B cell (primary cell): ENCODE measurements around the gene COL9A3. TPM values are rescaled to one million over a fixed set of nuclear protein-coding genes. Genes with fewer than 3 reads are reported as not detected.

Source experiments
- ATAC-seq: fragments of 200-7000 bp; cut with Tn5 transposase; one replicate; pipeline ENCODE4 v1.10.0; 2021; ENCODE audit warnings: low read depth, mild to moderate bottlenecking, moderate number of reproducible peaks, moderate library complexity
- CTCF ChIA-PET: fragments of 350-600 bp; sonication (Branson Sonifier 250); formaldehyde crosslinking; loops from one replicate; lab custom pipeline; 2021; ENCODE audit warnings: antibody characterized with exemption, inconsistent platforms; lab: Charles Lee
- POLR2A ChIA-PET: fragments of 350-600 bp; sonication (Branson Sonifier 250); formaldehyde crosslinking; loops from one replicate; lab custom pipeline; 2021; ENCODE audit warnings: antibody characterized with exemption; lab: Charles Lee
- DNase-seq: peaks from one replicate; pipeline ENCODE4 v3.0.0; 2013
- H2AFZ ChIP-seq: 2 replicates; pipeline ENCODE4 v1.6.1; 2012; ENCODE audit warnings: mild to moderate bottlenecking, low read depth, low read length; ENCODE audit not compliant: insufficient read depth, poor library complexity, severe bottlenecking
- H3K27ac ChIP-seq, 2 donors: 1 replicate in 1 of 2; 2 replicates in 1 of 2; pipeline ENCODE4 v1.5.1; 2012 to 2013; ENCODE audit warnings: low read length in 2 of 2, mild to moderate bottlenecking in 2 of 2, moderate library complexity in 1 of 2
- H3K27me3 ChIP-seq, 4 experiments: fragments of 200-600 bp in 1 of 4; sonication (generic) in 1 of 4; replicated peaks in 1 of 4; 1 replicate in 2 of 4; 2 replicates in 2 of 4; pipeline versions ENCODE4 v1.6.1 to v1.7.0; 2013 to 2016; ENCODE audit warnings: low read length in 3 of 4, mild to moderate bottlenecking in 2 of 4, mixed read lengths in 1 of 4, moderate library complexity in 1 of 4; ENCODE audit not compliant: insufficient read depth in 4 of 4, control insufficient read depth in 3 of 4; ENCODE audit errors: control extremely low read depth in 1 of 4
- H3K36me3 ChIP-seq, 2 experiments: replicated peaks in 1 of 2; 1 replicate in 1 of 2; 2 replicates in 1 of 2; pipeline versions ENCODE4 v1.6.1 to v1.7.1; 2013; ENCODE audit warnings: low read length in 1 of 2; ENCODE audit not compliant: insufficient read depth in 2 of 2, control insufficient read depth in 1 of 2; ENCODE audit errors: control extremely low read depth in 1 of 2, extremely low read depth in 1 of 2
- H3K4me1 ChIP-seq, 2 donors: fragments of 200-600 bp in 1 of 2; sonication (generic) in 1 of 2; 1 replicate in 1 of 2; 2 replicates in 1 of 2; pipeline versions ENCODE4 v1.5.1 to v1.6.1; 2013 to 2017; ENCODE audit warnings: low read length in 2 of 2; ENCODE audit not compliant: control insufficient read depth in 2 of 2, insufficient read depth in 2 of 2
- H3K4me2 ChIP-seq: replicated peaks from 2 replicates; pipeline ENCODE3; 2012; ENCODE audit warnings: mild to moderate bottlenecking, low read depth, low read length; ENCODE audit not compliant: poor library complexity, severe bottlenecking
- H3K4me3 ChIP-seq, 5 experiments: fragments of 200-600 bp in 1 of 5; sonication (generic) in 1 of 5; 1 replicate in 3 of 5; 2 replicates in 2 of 5; pipeline versions ENCODE4 v1.5.1 to v1.7.0; 2011 to 2016; ENCODE audit warnings: low read length in 4 of 5, mild to moderate bottlenecking in 4 of 5, low read depth in 2 of 5, control low read depth in 1 of 5, moderate library complexity in 1 of 5; ENCODE audit not compliant: insufficient read depth in 1 of 5; ENCODE audit errors: control extremely low read depth in 1 of 5, extremely low read depth in 1 of 5
- H3K79me2 ChIP-seq: fragments of 200-600 bp; sonication (generic); one replicate; pipeline ENCODE4 v1.6.0; 2016; ENCODE audit warnings: low read length; ENCODE audit not compliant: control insufficient read depth, insufficient read depth
- H3K9ac ChIP-seq: fragments of 200-600 bp; sonication (generic); 2 replicates; pipeline ENCODE4 v1.6.1; 2017; ENCODE audit warnings: mild to moderate bottlenecking, low read length, moderate library complexity
- H3K9me3 ChIP-seq, 3 donors: one replicate each; pipeline versions ENCODE4 v1.6.1 to v1.7.1; 2013; ENCODE audit warnings: low read length in 2 of 3; ENCODE audit not compliant: control insufficient read depth in 2 of 3, insufficient read depth in 1 of 3; ENCODE audit errors: control extremely low read depth in 1 of 3
- H4K20me1 ChIP-seq: 2 replicates; pipeline ENCODE4 v1.6.0; 2012; ENCODE audit warnings: mild to moderate bottlenecking, low read length; ENCODE audit not compliant: insufficient read depth, control insufficient read depth, poor library complexity, severe bottlenecking
- H3K27ac Mint-ChIP-seq: one replicate; pipeline ENCODE4 v1.8.0; 2021; ENCODE audit warnings: mixed read lengths
- H3K27me3 Mint-ChIP-seq: one replicate; pipeline ENCODE4 v1.8.0; 2021; ENCODE audit warnings: mixed read lengths
- H3K4me1 Mint-ChIP-seq: one replicate; pipeline ENCODE4 v1.8.0; 2021; ENCODE audit warnings: mixed read lengths
- H3K4me3 Mint-ChIP-seq: one replicate; pipeline ENCODE4 v1.8.0; 2021; ENCODE audit warnings: mixed read lengths
- H3K9me3 Mint-ChIP-seq: one replicate; pipeline ENCODE4 v1.8.0; 2022; ENCODE audit warnings: mixed read lengths; ENCODE audit not compliant: insufficient read depth
- EZH2 ChIP-seq: IDR thresholded peaks from 2 replicates; pipeline ENCODE4 v1.6.1; 2012; ENCODE audit warnings: borderline replicate concordance, low read depth, mild to moderate bottlenecking, moderate library complexity, low read length; ENCODE audit not compliant: insufficient read depth, poor library complexity, severe bottlenecking
- WGBS: methylation state at CpG from one replicate; pipeline ENCODE4 v1.1.5; 2013; ENCODE audit warnings: missing lambda C conversion rate; ENCODE audit not compliant: insufficient coverage; 5-methylcytosine and 5-hydroxymethylcytosine counted together
- intact Hi-C: fragments of 100-400 bp; cut with micrococcal nuclease; formaldehyde crosslinking; loops from one replicate; pipeline ENCODE4 v1.10.0; 2022
- polyA plus RNA-seq: library from polyadenylated mRNA; depleted of rRNA; stranded (reverse); fragments of >200 nt; gene quantifications from 2 replicates; pipeline ENCODE4 v1.2.3, GENCODE V29; 2012
- total RNA-seq, 2 donors: library from RNA; stranded (reverse); fragments of 120-200 nt in 1 of 2; gene quantifications; 1 replicate in 1 of 2; 2 replicates in 1 of 2; pipeline versions ENCODE4 v1.2.3 to v1.2.4, GENCODE V29; 2013 to 2022
- TF ChIP-seq, protein P1 (sequence below): fragments of 200-600 bp; IDR thresholded peaks from one replicate; pipeline ENCODE4 v1.8.0; 2022; ENCODE audit warnings: antibody characterized with exemption, mild to moderate bottlenecking

Gene COL9A3
- total and polyA plus RNA-seq, 2 donors (not counting 1 experiment from before 2014, with no cell fraction given): 10.7 to 96.3 TPM

DNA sequence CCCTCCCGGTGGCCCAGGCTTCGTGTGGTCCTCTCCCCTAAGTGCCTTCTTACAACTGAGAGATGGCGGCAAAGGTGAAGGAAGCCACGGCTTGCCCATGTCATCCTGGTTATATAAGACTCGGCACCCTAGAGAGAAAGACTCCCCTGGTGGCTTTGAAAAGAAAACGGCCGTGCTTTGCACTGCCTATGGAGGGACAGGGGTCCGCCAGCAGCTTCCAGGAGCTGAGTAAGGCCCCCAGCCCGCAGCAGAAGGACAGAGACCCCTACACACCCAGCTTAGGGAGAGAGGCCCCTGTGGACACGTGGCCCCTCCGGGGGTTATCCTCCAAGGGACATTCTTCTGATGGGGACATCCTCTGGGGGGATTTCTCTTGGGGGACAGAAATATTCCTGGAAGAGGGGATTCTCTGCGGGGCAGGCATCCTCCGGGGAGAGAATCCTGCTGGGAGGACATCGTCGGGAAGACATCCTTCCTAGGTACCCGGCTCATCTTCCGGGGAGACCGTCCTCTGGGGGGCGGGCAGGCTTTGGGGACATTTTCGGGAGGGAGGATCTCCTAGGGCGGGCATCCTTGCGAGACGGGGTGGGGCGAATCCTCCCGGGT is 12.7 kb upstream of the COL9A3 start:
- Mint-ChIP-seq H3K27me3 (no peaks in the 10 kb centered on the region), H3K4me1 (peaks cover 34% of the 10 kb centered on the region), H3K9me3 (no peaks in the 10 kb centered on the region), H3K27ac (peak overlapping the region; percentile 96), H3K4me3 (peak overlapping the region; percentile 97)
- DNase-seq: peak; percentile 66
- Histone ChIP-seq H3K4me2 (peak overlapping the region; percentile 89), H3K4me3 (peak overlapping the region; percentile 39 to 82 (median 69)), H3K9me3 (no peaks in the 10 kb centered on the region), H3K27me3 (no peaks in the 10 kb centered on the region), H3K4me1 (peaks cover 17 to 38% of the 10 kb centered on the region in 2 donors), H3K9ac (peak overlapping the region; percentile 88), H4K20me1 (peaks cover 38% of the 10 kb centered on the region), H3K79me2 (peaks cover 31% of the 10 kb centered on the region), H2AFZ (peak overlapping the region; percentile 74), H3K36me3 (peaks cover 2 to 37% of the 10 kb centered on the region in 2 experiments), H3K27ac (peak overlapping the region; percentile 68 to 74)
- CTCF ChIA-PET: interaction anchor here (1.6 to 3.4 kb wide), 2 partner anchors 12 to 304 kb away, joined by 7 to 18 read pairs; no protein-coding TSS in a partner anchor
- TF ChIP-seq EZH2: no peak
- TF ChIP-seq, protein P1, sequence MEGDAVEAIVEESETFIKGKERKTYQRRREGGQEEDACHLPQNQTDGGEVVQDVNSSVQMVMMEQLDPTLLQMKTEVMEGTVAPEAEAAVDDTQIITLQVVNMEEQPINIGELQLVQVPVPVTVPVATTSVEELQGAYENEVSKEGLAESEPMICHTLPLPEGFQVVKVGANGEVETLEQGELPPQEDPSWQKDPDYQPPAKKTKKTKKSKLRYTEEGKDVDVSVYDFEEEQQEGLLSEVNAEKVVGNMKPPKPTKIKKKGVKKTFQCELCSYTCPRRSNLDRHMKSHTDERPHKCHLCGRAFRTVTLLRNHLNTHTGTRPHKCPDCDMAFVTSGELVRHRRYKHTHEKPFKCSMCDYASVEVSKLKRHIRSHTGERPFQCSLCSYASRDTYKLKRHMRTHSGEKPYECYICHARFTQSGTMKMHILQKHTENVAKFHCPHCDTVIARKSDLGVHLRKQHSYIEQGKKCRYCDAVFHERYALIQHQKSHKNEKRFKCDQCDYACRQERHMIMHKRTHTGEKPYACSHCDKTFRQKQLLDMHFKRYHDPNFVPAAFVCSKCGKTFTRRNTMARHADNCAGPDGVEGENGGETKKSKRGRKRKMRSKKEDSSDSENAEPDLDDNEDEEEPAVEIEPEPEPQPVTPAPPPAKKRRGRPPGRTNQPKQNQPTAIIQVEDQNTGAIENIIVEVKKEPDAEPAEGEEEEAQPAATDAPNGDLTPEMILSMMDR: peak; percentile 29
- POLR2A ChIA-PET: interaction anchor here (0.5 to 2.9 kb wide), 4 partner anchors 10 to 736 kb away, joined by 3 to 28 read pairs (median 4); no protein-coding TSS in a partner anchor
- WGBS: 13% methylated on average over 17 of the region's 25 CpGs
- peak; percentile 22 for ATAC-seq
- intact Hi-C loops: loop anchor here (1.0 kb wide), 1 partner anchor 10 kb away; no protein-coding TSS in a partner anchor
